ENCODE data around the gene SAXO1. TPM values are rescaled to one million over a fixed set of nuclear protein-coding genes. Genes with fewer than 3 reads are reported as not detected.

SAXO1 gene
- total and polyA plus RNA-seq, 2 experiments from 2014 or later, result 0.04 TPM; not detected in 1

GRCh38 chr9:18909140-18910018 lies 123.6 kb downstream of the SAXO1 start:
- Histone ChIP-seq H3K36me3 (replicated peaks; ENCODE audit: insufficient read depth, low read depth) (no peaks in the 10 kb centered on the region), H3K79me2 (no peaks in the 10 kb centered on the region), H3K4me3 (no peak overlapping the region), H3K27ac (no peak overlapping the region), H3K4me1 (ENCODE audit: insufficient read depth) (peaks cover 20% of the 10 kb centered on the region), H2AFZ (no peak overlapping the region), H4K20me1 (ENCODE audit: insufficient read depth, poor library complexity, severe bottlenecking) (no peaks in the 10 kb centered on the region), H3K27me3 (no peaks in the 10 kb centered on the region), H3K9me2 (replicated peaks; ENCODE audit: insufficient read depth) (no peaks in the 10 kb centered on the region), H3K4me2 (no peak overlapping the region), H3K9me3 (ENCODE audit: low read depth) (no peaks in the 10 kb centered on the region)
- DNase-seq (ENCODE audit: low spot score), result no peak
- 85% methylated on average over 17 of the region's 17 CpGs for WGBS (ENCODE audit: low lambda C conversion rate, missing lambda C conversion rate)
- TF ChIP-seq CTCF (IDR thresholded peaks at IDR 0.05; ENCODE audit: poor library complexity) (no peak), EZH2 (IDR thresholded peaks at IDR 0.05; ENCODE audit: borderline replicate concordance) (no peak), EZH2phosphoT487 (IDR thresholded peaks at IDR 0.05; ENCODE audit: low read depth, severe bottlenecking, unreplicated experiment) (no peak)

- H3K79me2 ChIP-seq, result no peaks in the 10 kb centered on the region
- no peak for TF ChIP-seq EZH2phosphoT487 (IDR thresholded peaks at IDR 0.05; ENCODE audit: low read depth, severe bottlenecking, unreplicated experiment)
- TF ChIP-seq EZH2 (IDR thresholded peaks at IDR 0.05; ENCODE audit: borderline replicate concordance), result no peak
- no peak for TF ChIP-seq CTCF (IDR thresholded peaks at IDR 0.05; ENCODE audit: poor library complexity)
- no peak overlapping the region for H3K4me3 ChIP-seq
- DNase-seq (ENCODE audit: low spot score), result no peak
- H3K4me2 ChIP-seq, result no peak overlapping the region
- H3K36me3 ChIP-seq (replicated peaks; ENCODE audit: insufficient read depth, low read depth), result no peaks in the 10 kb centered on the region
- no peaks in the 10 kb centered on the region for H3K9me2 ChIP-seq (replicated peaks; ENCODE audit: insufficient read depth)
- peaks cover 20% of the 10 kb centered on the region for H3K4me1 ChIP-seq (ENCODE audit: insufficient read depth)
- WGBS (ENCODE audit: low lambda C conversion rate, missing lambda C conversion rate), result 86% methylated on average over 15 of the region's 15 CpGs
- no peak overlapping the region for H2AFZ ChIP-seq
- H3K27ac ChIP-seq, result peak overlapping the region; percentile 54
- H3K9me3 ChIP-seq (ENCODE audit: low read depth), result no peaks in the 10 kb centered on the region
- no peaks in the 10 kb centered on the region for H3K27me3 ChIP-seq
- no peaks in the 10 kb centered on the region for H4K20me1 ChIP-seq (ENCODE audit: insufficient read depth, poor library complexity, severe bottlenecking)
These were observed 124.9 kb downstream of the SAXO1 start for GRCh38 chr9:18907927-18908625.

GRCh38 chr9:18906656-18907395 lies 126.2 kb downstream of the SAXO1 start:
- H3K4me3 ChIP-seq, result no peak overlapping the region
- no peak overlapping the region for H2AFZ ChIP-seq
- no peaks in the 10 kb centered on the region for H3K9me3 ChIP-seq (ENCODE audit: low read depth)
- DNase-seq (ENCODE audit: low spot score), result peak; percentile 35
- H3K36me3 ChIP-seq (replicated peaks; ENCODE audit: insufficient read depth, low read depth), result no peaks in the 10 kb centered on the region
- no peaks in the 10 kb centered on the region for H4K20me1 ChIP-seq (ENCODE audit: insufficient read depth, poor library complexity, severe bottlenecking)
- no peaks in the 10 kb centered on the region for H3K9me2 ChIP-seq (replicated peaks; ENCODE audit: insufficient read depth)
- WGBS (ENCODE audit: low lambda C conversion rate, missing lambda C conversion rate), result 97% methylated on average over 9 of the region's 9 CpGs
- H3K4me1 ChIP-seq (ENCODE audit: insufficient read depth), result peaks cover 20% of the 10 kb centered on the region
- H3K27me3 ChIP-seq, result no peaks in the 10 kb centered on the region
- no peaks in the 10 kb centered on the region for H3K79me2 ChIP-seq
- no peak overlapping the region for H3K4me2 ChIP-seq
- TF ChIP-seq CTCF (IDR thresholded peaks at IDR 0.05; ENCODE audit: poor library complexity), result no peak
- no peak for TF ChIP-seq EZH2 (IDR thresholded peaks at IDR 0.05; ENCODE audit: borderline replicate concordance)
- no peak for TF ChIP-seq EZH2phosphoT487 (IDR thresholded peaks at IDR 0.05; ENCODE audit: low read depth, severe bottlenecking, unreplicated experiment)
- no peak overlapping the region for H3K27ac ChIP-seq
